Measurements from ENCODE around the gene TCP1.
"Not testable (repeated sequence)": the region's sequence is repeated elsewhere in the genome, so short reads cannot be mapped to it uniquely, and the experiment has no call there.

TCP1 gene

GRCh38 chr6:159732550-159732949 is 56.9 kb downstream of the TCP1 start:
- not testable (repeated sequence) for DNase-seq

DNA sequence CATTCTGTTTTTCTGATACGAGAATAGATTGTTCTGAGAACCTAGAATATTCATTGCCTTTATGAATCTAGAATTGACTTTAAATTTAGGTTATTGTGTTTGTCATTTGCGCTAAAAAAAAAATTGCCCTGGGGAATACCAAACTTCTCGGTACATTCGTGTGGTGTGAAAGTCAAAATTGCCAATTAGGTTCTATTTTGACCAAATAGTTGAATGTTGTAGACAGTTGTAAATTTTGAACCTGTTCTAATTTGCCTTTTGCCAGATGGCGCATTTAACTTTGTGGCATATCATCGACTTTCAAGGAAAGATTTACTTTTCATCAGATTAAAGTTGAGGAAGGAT is 59.1 kb downstream of the TCP1 start:
- DNase-seq: no peak

GRCh38 chr6:159729598-159730331 is 59.6 kb downstream of the TCP1 start:
- DNase-seq: peak in 2 of 4 experiments; percentile 34 to 36

DNA sequence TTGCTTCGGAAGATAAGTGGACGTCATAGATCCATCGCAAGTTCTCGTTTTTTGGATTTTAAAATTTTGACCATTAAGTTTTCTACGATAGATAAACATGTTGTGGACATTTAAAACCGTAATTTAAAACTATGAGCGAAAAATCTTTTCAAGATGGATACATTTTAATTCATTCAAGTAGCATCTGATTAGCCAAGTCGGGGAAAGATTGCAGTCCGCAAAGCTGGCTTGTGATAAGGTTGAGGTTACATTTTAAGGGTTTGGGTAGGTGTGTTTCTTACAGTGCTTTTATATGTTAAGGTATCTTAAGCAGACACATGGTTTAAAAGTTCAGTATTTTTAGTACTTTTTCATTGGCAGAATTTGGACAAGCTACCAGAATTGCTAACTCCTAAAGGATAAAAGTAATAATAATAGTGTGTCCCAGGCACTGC is 60.9 kb downstream of the TCP1 start:
- DNase-seq: peak in 3 of 4 experiments; percentile 8 to 19 (median 16)

Measured in suppressor macrophage (primary cell).